PFSK-1 (cell line): Measurements from ENCODE around the gene ARHGAP19.

Experiments
- FOXP2 ChIP-seq: optimal IDR thresholded peaks from 2 replicates; pipeline ENCODE3; 2011; ENCODE audit warnings: borderline replicate concordance, control low read depth, inconsistent platforms; ENCODE audit not compliant: insufficient read depth; ENCODE audit errors: extremely low read length, extremely low read depth
- POLR2AphosphoS5 ChIP-seq: IDR thresholded peaks from 2 replicates; pipeline ENCODE4 v1.6.1; 2012; ENCODE audit warnings: low read depth, mild to moderate bottlenecking, control low read depth, low read length, moderate library complexity
- SIN3A ChIP-seq: IDR thresholded peaks from 2 replicates; pipeline ENCODE4 v1.6.1; 2012; ENCODE audit warnings: mild to moderate bottlenecking, low read length, moderate library complexity, borderline replicate concordance; ENCODE audit not compliant: insufficient read depth
- TAF1 ChIP-seq: IDR thresholded peaks from 2 replicates; pipeline ENCODE4 v1.6.1; 2012; ENCODE audit warnings: low read length, control low read depth, borderline replicate concordance; ENCODE audit not compliant: insufficient read depth
- TF ChIP-seq, protein P1 (sequence below), 2 experiments: IDR thresholded peaks; 2 replicates each; pipeline versions ENCODE4 v1.6.1 to v1.8.0; 2011 to 2012; ENCODE audit warnings: low read depth in 2 of 2, low read length in 2 of 2, control low read depth in 1 of 2, inconsistent platforms in 1 of 2, mild to moderate bottlenecking in 1 of 2, moderate library complexity in 1 of 2; ENCODE audit not compliant: insufficient read depth in 1 of 2

Gene ARHGAP19

DNA sequence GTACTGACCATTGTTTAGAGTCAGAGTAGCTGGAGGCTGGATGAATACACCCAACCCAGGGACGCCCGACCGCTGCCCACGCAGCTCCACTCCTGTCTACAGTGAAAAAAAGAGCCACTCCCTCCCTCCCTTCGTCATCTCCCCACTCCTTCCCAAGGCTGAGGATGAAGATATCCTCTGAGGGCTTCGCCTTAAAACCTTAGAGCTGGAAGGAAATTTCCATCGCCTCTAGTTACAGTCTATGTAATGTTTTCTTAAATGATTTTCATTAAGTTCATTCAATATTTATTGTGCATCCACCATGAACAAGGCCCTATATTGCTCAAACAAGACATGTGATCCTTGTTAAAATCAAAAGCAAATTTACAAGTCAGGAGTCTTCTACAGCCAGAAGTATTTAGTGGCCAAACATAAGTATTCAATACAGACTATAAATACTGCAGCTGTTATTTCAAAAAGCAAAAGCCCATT is 95.4 kb downstream of the ARHGAP19 start:
- TF ChIP-seq FOXP2, result no peak
- TF ChIP-seq, protein P1, sequence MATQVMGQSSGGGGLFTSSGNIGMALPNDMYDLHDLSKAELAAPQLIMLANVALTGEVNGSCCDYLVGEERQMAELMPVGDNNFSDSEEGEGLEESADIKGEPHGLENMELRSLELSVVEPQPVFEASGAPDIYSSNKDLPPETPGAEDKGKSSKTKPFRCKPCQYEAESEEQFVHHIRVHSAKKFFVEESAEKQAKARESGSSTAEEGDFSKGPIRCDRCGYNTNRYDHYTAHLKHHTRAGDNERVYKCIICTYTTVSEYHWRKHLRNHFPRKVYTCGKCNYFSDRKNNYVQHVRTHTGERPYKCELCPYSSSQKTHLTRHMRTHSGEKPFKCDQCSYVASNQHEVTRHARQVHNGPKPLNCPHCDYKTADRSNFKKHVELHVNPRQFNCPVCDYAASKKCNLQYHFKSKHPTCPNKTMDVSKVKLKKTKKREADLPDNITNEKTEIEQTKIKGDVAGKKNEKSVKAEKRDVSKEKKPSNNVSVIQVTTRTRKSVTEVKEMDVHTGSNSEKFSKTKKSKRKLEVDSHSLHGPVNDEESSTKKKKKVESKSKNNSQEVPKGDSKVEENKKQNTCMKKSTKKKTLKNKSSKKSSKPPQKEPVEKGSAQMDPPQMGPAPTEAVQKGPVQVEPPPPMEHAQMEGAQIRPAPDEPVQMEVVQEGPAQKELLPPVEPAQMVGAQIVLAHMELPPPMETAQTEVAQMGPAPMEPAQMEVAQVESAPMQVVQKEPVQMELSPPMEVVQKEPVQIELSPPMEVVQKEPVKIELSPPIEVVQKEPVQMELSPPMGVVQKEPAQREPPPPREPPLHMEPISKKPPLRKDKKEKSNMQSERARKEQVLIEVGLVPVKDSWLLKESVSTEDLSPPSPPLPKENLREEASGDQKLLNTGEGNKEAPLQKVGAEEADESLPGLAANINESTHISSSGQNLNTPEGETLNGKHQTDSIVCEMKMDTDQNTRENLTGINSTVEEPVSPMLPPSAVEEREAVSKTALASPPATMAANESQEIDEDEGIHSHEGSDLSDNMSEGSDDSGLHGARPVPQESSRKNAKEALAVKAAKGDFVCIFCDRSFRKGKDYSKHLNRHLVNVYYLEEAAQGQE (IDR thresholded peaks at IDR 0.05; ENCODE audit: insufficient read depth in 1 of 2, low read depth in 2 of 2, low read length in 2 of 2), result no peak
- TF ChIP-seq POLR2AphosphoS5, result no peak
- no peak for TF ChIP-seq SIN3A
- no peak for TF ChIP-seq TAF1

DNA sequence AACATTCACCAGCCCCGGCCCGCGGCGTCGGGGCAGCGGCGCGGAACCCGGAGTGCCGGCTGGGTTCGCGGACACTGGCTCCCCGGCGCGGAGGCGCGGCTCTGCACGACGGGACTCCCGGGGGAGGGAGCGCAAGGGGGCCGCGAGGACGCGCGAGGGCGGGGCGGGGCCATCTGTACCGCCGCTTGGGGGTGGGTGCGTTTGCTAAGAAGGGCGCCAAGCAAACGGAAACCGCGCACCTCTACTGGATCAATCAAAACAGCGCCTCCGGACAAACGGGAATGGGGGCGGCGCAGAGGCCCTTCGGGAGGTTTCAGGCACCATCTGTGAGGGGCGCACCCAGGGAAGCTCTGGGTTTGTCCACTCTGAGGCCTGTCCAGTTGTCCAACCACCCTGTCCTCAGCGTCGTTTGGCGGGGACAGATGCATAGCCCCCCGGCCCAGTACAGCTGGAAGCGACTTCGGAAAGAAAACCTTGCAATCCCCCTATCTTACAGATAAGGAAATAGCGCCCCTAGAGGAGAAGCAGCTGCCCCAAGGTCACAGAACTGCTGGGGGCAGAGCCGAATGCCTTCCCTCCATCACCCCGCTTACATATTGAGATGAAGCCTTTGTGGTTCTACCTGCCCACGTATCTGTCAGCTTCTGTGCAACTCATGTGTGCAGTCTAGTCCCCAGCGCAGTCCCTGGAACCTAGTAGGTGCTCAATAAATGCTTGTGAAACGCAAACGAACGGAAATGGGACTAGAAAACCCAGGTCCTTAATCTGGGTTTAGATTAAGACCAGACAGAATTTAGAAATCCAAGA is 96.0 kb downstream of the ARHGAP19 start:
- TF ChIP-seq, protein P1 (IDR thresholded peaks at IDR 0.05; ENCODE audit: insufficient read depth in 1 of 2, low read depth in 2 of 2, low read length in 2 of 2), result peak in 1 of 2 experiments; percentile 62; a peak in 1 of 4 replicates
- TF ChIP-seq POLR2AphosphoS5, result no peak

- TF ChIP-seq FOXP2, result no peak
- TF ChIP-seq, protein P1 (IDR thresholded peaks at IDR 0.05; ENCODE audit: insufficient read depth in 1 of 2, low read depth in 2 of 2, low read length in 2 of 2), result no peak
Observed at GRCh38 chr10:97195706-97196222, 96.7 kb downstream of the ARHGAP19 start.

- TF ChIP-seq POLR2AphosphoS5 (no peak), TAF1 (no peak), FOXP2 (no peak), SIN3A (no peak)
- TF ChIP-seq, protein P1 (IDR thresholded peaks at IDR 0.05; ENCODE audit: insufficient read depth in 1 of 2, low read depth in 2 of 2, low read length in 2 of 2), result no peak
Observed at GRCh38 chr10:97192952-97193435, 99.4 kb downstream of the ARHGAP19 start.

- TF ChIP-seq, protein P1 (IDR thresholded peaks at IDR 0.05; ENCODE audit: insufficient read depth in 1 of 2, low read depth in 2 of 2, low read length in 2 of 2), result no peak
- TF ChIP-seq TAF1 (no peak), SIN3A (no peak), POLR2AphosphoS5 (no peak), FOXP2 (no peak)
Observed at GRCh38 chr10:97190450-97190849, 102.0 kb downstream of the ARHGAP19 start.
